GM12801 (cell line): ENCODE measurements around the gene OAS1.

Experiments
- CTCF ChIP-seq: IDR thresholded peaks from one replicate; pipeline ENCODE4 v1.5.1; 2011; ENCODE audit warnings: control low read depth; ENCODE audit not compliant: insufficient read length; ENCODE audit errors: extremely low read depth

The OAS1 gene

GRCh38 chr12:112963227-112963861 is 56.6 kb downstream of the OAS1 start:
- no peak for TF ChIP-seq CTCF

GRCh38 chr12:112964067-112964670 is 57.4 kb downstream of the OAS1 start:
- TF ChIP-seq CTCF, result no peak

- TF ChIP-seq CTCF, result no peak
Measured at GRCh38 chr12:112964915-112965314, 58.2 kb downstream of the OAS1 start.

GRCh38 chr12:112965643-112966042 is 58.9 kb downstream of the OAS1 start:
- no peak for TF ChIP-seq CTCF

- no peak for TF ChIP-seq CTCF
Measured at GRCh38 chr12:112967306-112967705, 60.5 kb downstream of the OAS1 start.

GRCh38 chr12:112967858-112968257 is 61.1 kb downstream of the OAS1 start:
- no peak for TF ChIP-seq CTCF
